Endothelial cell (in vitro differentiated cells): ENCODE data around the gene RIMKLB. TPM values are rescaled to one million over a fixed set of nuclear protein-coding genes. Genes with fewer than 3 reads are reported as not detected.

Experiments used
- DNase-seq: peaks from one replicate; pipeline ENCODE4 v3.0.0; 2021; ENCODE audit warnings: low spot score
- H3K27ac Mint-ChIP-seq: one replicate; pipeline ENCODE4 v1.8.0; 2021; ENCODE audit warnings: mixed read lengths, inconsistent platforms; ENCODE audit not compliant: unreplicated experiment
- H3K27me3 Mint-ChIP-seq: one replicate; pipeline ENCODE4 v1.8.0; 2021; ENCODE audit warnings: mild to moderate bottlenecking, moderate library complexity, mixed read lengths, inconsistent platforms; ENCODE audit not compliant: unreplicated experiment
- H3K36me3 Mint-ChIP-seq: one replicate; pipeline ENCODE4 v1.8.0; 2021; ENCODE audit warnings: mild to moderate bottlenecking, low read depth, mixed read lengths, inconsistent platforms; ENCODE audit not compliant: unreplicated experiment
- H3K4me1 Mint-ChIP-seq: one replicate; pipeline ENCODE4 v1.8.0; 2021; ENCODE audit warnings: mild to moderate bottlenecking, mixed read lengths, inconsistent platforms; ENCODE audit not compliant: unreplicated experiment
- H3K4me3 Mint-ChIP-seq: one replicate; pipeline ENCODE4 v1.8.0; 2021; ENCODE audit warnings: mild to moderate bottlenecking, mixed read lengths, inconsistent platforms; ENCODE audit not compliant: unreplicated experiment
- H3K9me3 Mint-ChIP-seq: one replicate; pipeline ENCODE4 v1.8.0; 2021; ENCODE audit warnings: mixed read lengths, inconsistent platforms; ENCODE audit not compliant: unreplicated experiment
- total RNA-seq: library from RNA; stranded (reverse); fragmentation: NEBNext Ultra II Directional; extraction: Animal tissue kit (Norgen Biotek cat#: 25700); gene quantifications from one replicate; pipeline ENCODE4 v1.2.1, GENCODE V29; 2021; ENCODE audit not compliant: unreplicated experiment
- TF ChIP-seq, protein P1 (sequence below): fragments of 200-600 bp; sonication (generic); IDR thresholded peaks from one replicate; pipeline ENCODE4 v1.5.0; 2021; ENCODE audit warnings: antibody characterized with exemption; ENCODE audit not compliant: unreplicated experiment

The RIMKLB gene
- total RNA-seq, 1 donor from 2014 or later = 101 TPM

DNA sequence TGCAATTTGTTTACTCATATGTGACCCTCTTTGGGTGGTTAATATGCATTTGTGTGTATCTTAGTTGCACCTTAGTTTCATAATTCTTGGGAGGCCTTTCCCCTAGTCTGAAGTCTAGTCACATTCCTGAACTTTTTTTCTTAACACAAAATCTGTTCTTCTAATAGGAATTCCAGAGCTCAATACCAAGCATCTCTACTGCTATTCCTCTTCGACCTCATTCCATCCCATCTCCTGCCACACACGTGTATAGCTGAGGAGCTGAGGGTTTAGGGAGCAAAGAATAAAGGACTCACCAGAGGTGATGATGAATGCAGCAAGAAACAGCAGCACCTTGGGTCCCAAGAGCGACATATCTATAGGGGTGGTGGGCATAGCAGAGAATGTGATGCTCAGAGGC, 36.0 kb upstream of the RIMKLB start:
- no peaks in the 10 kb centered on the region for H3K27me3 Mint-ChIP-seq
- no peaks in the 10 kb centered on the region for H3K9me3 Mint-ChIP-seq
- H3K4me3 Mint-ChIP-seq = no peak overlapping the region
- no peak for DNase-seq
- peaks cover 12% of the 10 kb centered on the region for H3K4me1 Mint-ChIP-seq
- no peak overlapping the region for H3K27ac Mint-ChIP-seq
- H3K36me3 Mint-ChIP-seq = no peaks in the 10 kb centered on the region
- TF ChIP-seq, protein P1, sequence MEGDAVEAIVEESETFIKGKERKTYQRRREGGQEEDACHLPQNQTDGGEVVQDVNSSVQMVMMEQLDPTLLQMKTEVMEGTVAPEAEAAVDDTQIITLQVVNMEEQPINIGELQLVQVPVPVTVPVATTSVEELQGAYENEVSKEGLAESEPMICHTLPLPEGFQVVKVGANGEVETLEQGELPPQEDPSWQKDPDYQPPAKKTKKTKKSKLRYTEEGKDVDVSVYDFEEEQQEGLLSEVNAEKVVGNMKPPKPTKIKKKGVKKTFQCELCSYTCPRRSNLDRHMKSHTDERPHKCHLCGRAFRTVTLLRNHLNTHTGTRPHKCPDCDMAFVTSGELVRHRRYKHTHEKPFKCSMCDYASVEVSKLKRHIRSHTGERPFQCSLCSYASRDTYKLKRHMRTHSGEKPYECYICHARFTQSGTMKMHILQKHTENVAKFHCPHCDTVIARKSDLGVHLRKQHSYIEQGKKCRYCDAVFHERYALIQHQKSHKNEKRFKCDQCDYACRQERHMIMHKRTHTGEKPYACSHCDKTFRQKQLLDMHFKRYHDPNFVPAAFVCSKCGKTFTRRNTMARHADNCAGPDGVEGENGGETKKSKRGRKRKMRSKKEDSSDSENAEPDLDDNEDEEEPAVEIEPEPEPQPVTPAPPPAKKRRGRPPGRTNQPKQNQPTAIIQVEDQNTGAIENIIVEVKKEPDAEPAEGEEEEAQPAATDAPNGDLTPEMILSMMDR = no peak

DNA sequence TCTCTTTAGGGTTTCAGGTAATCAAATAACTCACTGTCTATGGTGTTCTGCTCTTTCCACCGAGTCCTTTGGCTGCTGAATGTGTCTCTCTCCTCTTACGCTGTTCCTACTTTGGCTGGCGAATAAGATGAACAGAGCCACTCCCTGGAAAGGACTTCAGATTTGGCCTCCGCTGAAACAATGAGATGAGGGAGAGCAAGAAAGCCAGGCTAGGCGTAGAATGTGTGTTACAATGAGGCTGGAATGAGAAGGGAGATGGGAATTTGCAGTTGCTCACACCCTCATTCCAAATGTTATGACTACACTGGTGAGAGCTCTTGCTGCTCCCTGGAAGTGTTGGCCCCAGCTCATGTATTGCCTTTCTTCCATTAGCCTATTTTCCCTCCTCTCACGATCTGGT, 35.2 kb upstream of the RIMKLB start, which contains the start of gene MFAP5:
Gene MFAP5, minus strand, starts transcription at position 234 of the 400 bp plus-strand sequence. CDS start 722 bp downstream, outside the sequence.
- Mint-ChIP-seq H3K27me3 (no peaks in the 10 kb centered on the region), H3K36me3 (no peaks in the 10 kb centered on the region), H3K4me1 (peaks cover 12% of the 10 kb centered on the region), H3K27ac (no peak within 1 kb of the TSS), H3K4me3 (no peak within 1 kb of the TSS), H3K9me3 (no peaks in the 10 kb centered on the region)
- TF ChIP-seq, protein P1 = no peak
- no peak for DNase-seq

DNA sequence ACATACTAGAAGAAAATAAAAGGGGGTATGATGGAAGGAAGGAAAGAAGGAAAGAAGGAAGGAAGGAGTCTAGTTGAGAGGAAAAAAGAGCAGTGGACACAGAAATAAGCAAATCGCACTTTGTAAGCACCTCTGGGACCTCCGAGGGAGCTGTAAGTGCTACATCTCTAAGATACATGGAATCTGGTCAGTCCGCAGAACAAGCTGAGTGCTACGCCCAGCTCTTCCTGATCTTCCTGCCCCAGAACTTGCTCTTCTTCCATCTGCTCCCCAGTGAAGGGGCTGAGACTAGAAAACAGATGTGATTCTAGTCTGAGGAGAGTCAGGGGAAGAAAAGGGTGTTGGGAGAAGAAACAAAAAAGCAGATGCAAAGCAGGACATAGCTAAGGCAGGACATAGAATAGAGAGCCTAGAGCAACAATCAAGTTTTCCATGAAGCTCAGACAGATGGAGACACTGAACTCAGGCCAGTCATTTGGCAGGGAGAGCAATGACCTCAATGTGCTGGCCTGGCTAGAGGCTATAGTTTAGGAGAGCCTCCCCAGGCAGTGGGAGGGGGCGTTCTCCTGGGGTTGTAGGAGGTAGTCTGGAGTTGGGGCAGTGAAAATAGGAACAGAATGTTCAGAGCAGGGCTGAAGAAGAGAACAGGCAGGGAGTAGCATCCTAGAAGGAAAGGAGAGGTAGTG, 33.4 kb upstream of the RIMKLB start:
- no peak for DNase-seq
- Mint-ChIP-seq H3K4me1 (peaks cover 11% of the 10 kb centered on the region), H3K9me3 (no peaks in the 10 kb centered on the region), H3K27me3 (no peaks in the 10 kb centered on the region), H3K4me3 (no peak overlapping the region), H3K27ac (no peak overlapping the region), H3K36me3 (peaks cover under 1% of the 10 kb centered on the region)
- TF ChIP-seq, protein P1 = no peak

DNA sequence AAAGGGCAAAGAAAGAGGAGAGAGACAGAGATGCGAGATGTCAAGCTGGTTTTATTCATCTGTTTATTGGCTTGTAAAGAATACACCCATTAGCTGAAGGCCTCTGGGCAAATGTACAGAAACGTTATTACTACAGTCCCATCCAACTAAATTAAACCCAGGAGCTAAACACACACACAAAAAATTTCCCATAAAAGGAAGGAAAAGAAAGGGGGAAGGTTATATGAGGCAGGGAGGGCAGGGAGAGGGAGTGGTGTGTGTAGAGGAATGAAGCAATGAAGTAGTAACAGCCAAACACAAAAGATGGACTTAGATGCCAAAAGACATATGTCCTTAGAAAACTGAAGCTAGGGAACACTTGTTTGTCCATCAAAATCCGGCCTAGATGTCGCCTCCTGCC, 32.0 kb upstream of the RIMKLB start:
- no peaks in the 10 kb centered on the region for H3K9me3 Mint-ChIP-seq
- peaks cover 2% of the 10 kb centered on the region for H3K27me3 Mint-ChIP-seq
- H3K4me1 Mint-ChIP-seq = peaks cover 11% of the 10 kb centered on the region
- no peak overlapping the region for H3K27ac Mint-ChIP-seq
- TF ChIP-seq, protein P1 = no peak
- peaks cover 4% of the 10 kb centered on the region for H3K36me3 Mint-ChIP-seq
- H3K4me3 Mint-ChIP-seq = no peak overlapping the region
- no peak for DNase-seq

DNA sequence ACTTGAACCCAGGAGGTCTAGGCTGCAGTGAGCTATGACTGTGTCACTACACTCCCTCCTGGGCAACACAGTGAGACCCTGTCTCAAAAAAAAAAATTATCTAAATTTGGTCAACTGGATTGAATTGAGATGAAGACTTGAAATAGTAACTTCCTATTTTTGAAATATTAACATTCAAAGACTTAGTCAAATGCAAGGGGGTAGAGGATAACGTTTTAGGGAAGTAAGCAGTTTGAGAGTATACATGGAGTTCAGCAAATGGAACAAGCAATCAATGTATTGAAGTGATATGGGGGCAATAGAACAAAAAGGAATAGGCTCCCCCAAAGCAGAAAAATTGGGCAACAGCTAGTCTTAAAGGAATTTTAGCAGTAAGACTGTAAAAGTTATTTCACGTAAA, 30.5 kb upstream of the RIMKLB start:
- Mint-ChIP-seq H3K9me3 (no peaks in the 10 kb centered on the region), H3K36me3 (peaks cover 4% of the 10 kb centered on the region), H3K27me3 (peaks cover 4% of the 10 kb centered on the region), H3K27ac (no peak overlapping the region), H3K4me1 (peaks cover 11% of the 10 kb centered on the region), H3K4me3 (no peak overlapping the region)
- TF ChIP-seq, protein P1 = no peak
- DNase-seq = no peak
